ENCODE measurements around the gene PDLIM4.

PDLIM4 gene, protein sequence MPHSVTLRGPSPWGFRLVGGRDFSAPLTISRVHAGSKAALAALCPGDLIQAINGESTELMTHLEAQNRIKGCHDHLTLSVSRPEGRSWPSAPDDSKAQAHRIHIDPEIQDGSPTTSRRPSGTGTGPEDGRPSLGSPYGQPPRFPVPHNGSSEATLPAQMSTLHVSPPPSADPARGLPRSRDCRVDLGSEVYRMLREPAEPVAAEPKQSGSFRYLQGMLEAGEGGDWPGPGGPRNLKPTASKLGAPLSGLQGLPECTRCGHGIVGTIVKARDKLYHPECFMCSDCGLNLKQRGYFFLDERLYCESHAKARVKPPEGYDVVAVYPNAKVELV

DNA sequence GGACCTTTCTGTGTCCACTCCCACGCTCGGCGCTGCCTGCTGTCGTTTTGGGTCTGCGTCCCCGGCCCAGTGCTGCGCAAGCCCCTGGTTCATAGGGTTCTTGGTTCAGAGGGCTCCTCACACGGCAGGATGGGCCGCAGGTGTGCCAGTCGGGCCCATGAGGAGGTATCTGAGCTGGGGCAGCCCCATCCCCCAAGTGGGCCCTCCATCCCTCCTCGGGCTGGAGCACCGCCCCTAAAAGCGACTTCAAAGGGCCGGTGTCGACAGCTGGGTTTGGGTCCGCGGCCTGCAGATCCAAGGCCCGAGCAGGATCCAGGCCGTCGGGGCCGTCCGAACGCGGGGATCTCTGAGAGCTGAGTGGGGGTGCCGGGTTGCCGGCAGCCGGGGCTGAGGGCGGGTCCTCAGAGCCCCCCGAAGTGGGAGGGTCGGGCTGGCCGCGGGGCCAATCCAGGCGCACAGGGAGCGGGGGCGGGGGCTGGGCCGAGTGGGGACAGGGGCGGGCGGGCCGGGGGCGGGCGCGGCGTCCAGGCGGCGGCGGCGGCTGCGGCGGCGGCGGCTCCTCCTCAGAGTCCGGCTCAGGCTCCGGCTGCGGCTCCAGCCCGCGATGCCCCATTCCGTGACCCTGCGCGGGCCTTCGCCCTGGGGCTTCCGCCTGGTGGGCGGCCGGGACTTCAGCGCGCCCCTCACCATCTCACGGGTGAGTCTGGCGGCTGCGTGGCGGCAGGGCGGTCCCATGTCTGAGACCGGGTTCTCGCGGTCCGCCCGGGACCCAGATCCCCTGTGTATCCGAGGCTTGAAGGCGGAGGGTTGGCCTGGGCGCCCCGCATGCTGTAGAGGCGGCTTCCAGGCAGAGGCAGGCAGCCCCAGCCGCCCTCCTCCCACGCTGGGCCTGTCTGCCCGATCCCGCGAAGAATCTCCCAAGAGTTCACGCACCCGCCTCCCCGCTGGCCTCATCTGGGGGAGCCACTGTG, at the start of gene PDLIM4:
PDLIM4 (plus strand) TSS at position 566 of the 971 bp plus-strand sequence; CDS start at position 605, 39 bp downstream.
- ATAC-seq: no peak

DNA sequence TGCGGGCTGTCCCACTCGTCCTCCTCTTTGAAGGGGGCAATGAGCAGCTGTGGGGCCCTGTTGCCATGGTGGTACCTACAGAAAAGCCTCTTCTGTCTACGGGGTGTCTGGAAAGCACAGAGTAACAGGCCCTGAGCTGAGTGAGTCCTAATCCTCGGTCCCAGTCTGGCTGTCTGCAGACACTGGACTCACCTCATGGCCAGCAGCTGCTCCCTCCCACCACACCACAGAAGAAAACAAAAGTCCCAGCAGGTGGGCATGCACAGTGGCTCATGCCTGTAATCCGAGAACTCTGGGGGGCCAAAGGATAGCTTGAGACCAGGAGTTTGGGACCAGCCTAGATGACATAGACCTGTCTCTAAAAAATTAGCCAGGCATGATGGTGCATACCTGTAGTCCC, 49.7 kb upstream of the PDLIM4 start:
- ATAC-seq: no peak

DNA sequence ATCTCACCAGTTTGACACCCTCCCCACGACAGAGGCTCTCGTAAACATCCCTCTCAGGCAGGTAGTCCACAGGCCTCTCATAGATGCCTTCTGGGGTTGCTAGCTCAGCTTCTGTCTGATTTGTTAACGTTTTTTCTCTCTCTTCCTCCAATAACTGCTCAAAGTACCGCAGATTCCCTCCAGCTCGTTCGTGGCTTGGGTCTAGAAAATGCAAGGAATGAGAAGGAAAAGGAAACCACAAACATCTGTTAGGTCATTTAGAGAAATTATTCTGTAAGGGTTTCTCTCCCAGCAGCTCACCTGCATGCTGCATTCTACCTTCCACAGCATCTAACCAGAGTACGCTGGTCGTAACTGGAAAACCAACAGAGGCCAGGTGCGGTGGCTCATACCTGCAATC, 48.4 kb upstream of the PDLIM4 start:
- ATAC-seq: no peak

DNA sequence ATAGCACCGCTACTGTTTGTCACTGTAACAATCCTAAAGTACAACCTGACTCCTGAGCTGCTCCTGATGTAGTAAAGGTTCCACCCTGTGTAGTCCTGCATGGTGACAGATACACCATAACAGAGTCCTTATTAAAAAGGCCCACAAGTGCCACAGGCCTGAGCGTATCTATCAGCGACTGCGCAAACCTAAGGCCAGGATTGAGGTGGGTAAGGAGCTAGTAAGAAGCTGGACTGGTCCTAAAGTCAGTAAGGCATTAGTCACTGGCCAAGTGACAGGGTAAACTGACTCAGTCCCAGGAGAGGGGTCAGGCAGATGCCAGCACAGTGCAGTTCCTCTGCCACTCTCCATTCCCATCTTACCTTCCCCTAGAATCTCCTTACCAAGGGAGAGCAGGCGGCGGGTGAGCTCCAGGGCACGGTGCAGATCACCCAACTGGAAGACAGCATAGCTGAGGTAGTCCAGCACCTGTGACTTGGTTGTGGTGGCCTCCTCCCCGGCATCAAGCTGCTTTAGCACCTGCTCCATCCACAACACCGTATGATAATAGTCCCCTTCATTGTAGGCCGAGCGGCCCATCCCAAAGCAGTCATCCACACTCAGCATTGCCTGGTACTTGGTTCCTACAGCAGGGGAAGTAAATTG, 47.5 kb upstream of the PDLIM4 start:
- ATAC-seq: no peak

DNA sequence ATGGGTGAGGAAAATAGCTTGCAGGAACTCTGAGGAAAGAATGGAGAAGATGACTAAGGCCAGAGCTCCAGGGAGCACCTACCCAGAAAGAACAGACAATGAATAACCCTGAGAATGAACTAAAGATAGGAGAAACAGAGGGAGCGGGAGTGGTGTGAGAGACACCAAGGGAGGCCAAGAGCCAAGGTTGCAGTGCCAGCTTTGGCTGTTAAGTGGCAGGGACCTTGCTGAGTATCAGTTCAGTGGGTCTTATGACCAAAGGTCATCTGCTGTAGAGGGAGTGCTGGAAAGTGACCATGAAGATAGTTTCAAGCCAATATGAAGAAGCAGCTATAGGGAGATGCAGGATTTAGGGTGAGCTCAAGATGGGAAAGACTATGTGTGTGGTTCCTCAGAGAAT, 46.6 kb upstream of the PDLIM4 start:
- ATAC-seq: no peak

DNA sequence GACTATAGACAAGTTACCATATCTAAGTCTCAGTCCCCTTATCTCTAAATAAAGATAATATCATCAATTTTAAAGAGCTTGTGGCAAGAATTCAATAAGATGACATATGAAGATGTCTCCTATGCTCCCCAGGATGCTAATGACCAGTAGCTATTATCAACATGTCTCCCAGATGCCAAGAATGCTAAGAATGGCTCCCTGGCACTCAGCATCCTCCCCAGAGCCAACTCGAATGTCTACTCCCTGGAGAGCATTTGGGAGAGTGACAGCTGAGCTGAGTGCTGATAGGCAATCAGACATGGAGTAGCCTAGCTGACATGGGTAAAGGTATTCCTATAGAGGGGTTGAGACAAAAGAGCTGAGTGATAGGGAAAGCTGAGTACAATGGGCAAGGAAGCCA, 45.7 kb upstream of the PDLIM4 start:
- ATAC-seq: no peak

DNA sequence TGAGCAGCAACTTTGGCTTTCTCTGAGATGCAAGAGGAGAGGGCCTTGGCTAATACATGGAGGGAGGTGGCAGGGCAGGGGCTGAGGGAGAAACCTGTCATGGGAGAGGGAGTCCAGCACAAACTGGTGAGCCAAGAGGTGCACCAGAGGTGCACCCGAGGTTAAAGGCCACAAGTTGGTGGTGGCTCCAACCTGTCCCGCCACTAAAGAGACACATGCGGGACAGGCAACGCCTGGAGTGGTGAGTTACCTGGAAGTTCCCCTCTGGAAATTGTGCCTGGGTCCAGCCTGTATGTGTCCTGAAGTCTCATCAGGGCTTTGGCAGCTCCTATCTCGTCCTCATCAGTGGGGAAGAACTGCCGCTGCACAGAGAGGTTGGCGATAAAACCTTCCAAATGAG, 43.8 kb upstream of the PDLIM4 start:
- no peak for ATAC-seq

DNA sequence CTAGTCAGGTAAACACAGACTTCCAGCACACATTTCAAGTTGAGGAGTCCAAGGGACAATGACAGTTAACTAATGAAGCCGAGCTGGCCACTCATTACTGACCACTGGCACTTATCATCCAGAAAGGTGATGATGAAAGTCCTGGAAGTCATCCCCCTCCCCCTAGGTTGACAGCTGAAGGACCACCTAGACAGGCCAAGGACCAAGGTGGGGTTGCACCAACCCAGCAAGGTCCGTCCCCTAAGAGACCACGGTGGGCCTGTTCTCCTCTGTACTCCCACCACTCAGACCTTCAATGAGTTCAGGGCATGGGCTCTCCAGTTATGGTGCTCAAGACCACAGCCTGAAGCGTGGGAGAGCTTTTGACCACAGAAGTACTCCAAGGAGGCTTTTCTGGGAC, 43.0 kb upstream of the PDLIM4 start:
- ATAC-seq: no peak

DNA sequence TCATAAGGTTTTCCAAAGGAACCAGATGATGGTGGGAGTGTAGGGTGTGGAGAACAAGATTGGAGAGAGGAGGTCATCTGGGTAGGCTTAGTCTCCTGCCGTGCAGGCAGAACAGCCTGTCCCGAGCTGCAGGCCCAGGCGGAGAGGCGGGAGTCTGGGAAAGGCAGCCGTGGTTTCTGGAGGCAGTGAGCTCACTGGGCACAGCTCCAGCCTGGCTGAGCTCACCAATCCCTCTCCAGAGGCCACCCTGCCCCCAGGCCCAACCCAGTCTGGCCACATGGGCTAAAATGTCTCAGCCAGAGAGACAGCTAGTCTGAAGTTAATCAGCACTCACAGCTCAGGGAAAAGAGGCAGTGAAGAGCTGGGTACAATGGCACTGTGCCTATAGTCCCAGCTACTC, 42.2 kb upstream of the PDLIM4 start:
- no peak for ATAC-seq

DNA sequence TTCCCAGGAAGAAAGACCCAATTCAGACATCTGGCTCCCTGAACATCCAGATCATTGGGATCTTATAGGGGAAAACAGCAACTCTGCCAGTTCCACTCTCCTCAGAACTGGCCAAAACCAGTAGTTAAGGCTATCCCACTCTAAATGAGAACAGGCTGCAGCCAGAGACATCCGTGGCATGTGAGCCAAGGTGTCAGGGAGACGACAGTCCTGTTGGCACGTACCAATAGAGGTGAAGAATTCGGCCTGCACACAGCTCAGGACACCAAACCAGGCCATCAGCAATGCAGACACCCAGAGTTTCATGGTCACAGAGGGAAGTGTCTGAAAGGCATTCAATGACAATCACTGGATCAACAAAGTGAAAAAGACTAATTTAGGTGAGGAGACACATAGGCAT, 39.2 kb upstream of the PDLIM4 start:
- no peak for ATAC-seq

DNA sequence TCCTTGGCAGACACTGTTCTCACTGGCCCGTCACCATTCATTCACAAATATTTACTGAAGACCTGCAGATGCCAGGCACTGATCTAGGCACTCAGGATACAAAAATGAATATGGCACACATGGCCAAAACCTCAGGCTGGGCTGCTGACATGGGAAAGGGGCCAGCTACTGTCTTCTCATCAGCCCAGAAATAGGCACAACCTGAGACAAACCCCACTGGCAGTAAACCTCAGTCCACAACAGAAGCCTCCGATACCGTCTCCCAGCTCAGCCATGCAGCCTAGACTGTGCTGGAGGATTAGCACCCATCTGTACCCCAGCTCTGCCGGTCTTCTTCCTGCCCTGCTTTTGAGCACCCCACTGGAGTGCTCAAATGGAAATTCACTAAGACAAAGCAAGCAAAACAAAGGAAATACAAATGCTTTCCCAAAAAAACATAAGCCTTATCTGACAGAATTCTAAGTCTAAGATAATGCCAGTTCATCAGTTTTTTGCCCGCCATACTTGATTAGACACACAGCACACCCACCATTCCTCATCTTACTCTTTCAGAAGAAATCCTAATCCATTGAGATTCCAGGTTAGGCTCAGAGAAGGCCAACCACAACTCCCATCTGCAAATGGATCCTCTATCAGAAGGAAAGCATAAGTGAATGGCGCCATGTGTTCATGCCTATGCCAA, 38.1 kb upstream of the PDLIM4 start:
- ATAC-seq: no peak

DNA sequence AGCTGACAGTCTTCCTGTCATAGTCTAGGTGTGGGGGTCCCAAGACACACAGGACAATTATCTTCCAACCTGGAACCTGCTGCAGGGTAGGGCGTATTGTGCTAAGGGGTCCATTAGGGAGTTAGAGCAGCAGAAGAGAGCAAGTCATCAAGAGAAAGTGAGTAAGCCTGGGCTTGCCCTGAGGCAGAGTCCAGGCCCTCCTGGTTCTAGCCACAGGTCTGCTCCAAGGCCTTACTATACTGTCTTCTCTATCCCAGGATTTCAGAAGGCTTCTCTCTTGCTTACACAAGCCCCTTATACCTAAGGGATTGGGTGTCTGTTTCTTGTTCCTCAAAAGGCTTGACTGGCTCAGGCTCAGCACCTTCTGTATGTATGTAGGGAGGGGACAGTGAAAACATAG, 37.5 kb upstream of the PDLIM4 start:
- ATAC-seq: no peak

DNA sequence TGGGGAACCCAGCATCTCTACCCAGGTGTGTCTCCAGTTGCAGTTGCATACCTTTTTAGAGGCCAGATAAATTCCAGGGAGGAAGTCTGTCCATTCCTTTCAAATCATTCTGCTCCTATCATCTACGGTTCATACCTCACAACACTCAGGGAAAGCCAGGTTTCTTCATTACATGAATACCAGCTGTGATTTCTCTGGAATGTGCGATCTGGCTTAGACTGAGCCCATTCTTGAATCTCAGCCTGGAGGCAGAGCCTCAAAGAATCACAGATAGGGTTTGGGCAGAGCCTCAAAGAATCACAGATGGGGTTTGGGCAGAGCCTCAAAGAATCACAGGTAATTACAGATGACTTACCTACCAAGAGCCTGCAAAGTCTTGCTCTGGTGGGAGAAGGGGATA, 37.0 kb upstream of the PDLIM4 start:
- ATAC-seq: no peak

DNA sequence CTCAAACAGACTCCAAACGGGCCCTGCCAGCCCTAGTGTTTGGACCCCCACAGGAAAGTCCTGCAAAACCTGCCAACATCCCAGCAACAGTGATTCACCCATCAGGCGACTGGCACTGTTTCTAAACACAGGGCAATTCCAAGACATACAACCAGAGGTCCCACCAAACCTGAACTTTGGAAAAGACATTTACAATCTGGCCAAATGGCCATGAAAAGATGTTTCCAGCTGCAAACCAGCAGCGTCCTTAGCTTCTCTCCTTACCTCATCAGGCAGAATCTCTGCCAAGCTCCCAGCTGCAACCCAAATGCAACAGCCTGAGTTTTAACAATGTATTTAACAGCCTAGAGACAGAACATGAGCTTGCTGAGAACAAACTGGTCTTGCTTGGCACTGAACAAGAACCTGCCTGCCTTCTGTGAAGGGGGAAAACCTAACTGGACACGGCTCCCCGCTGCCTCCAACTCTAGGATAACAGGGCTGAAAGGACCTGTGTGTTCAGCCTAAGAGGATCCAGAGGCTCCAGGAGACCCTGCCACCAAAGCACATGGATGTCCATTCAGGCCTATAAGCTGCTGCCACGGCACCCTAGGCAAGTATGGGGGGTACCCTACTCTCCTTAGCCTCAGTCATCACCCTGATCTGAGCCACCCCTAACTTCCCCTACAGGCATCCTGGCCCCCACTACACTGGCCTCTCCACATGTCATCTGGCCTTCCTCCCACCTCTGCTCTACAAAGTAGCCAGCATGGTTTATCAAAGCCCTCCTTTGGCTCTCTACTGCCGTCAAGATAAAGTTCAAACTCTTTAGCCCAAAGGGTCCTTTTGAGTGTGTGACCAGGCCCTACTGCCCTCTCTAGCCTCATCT, 35.5 kb upstream of the PDLIM4 start:
- ATAC-seq: no peak

DNA sequence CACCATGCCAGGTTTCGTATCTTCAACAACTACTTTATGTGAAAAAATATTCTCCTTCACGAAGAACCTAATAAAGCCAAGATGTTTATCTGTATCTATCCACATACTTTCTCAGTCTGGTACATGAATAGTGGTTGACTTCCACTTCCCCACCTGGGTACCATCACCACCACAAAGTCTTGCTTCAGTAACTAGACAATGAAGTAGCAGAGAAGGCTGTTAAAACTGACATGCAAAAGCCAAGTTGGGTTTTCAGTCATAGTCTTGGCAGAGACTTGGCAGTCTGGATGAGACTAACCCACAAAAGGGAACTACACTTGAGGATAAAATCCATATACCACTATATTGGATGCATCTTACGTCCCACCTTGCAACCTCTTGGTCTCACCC, 34.9 kb upstream of the PDLIM4 start:
- no peak for ATAC-seq

DNA sequence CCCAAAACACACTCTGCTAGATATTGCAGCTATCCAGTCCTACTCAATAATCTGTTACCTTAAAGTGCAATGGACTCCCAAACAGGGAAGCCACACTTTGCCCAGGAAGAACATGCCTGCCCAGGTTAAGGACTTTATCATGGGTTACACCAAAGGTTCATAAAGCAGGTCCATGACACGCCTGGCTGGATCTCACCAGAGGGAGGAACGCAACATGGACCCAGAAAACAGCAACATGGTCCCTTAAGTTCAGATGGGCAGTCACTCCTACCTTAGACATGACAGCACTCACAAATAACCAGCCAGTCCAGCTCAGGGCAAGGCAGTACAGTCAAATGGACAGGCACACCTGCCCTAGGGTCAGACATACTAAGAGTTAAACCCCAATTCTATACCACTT, 33.6 kb upstream of the PDLIM4 start:
- no peak for ATAC-seq

DNA sequence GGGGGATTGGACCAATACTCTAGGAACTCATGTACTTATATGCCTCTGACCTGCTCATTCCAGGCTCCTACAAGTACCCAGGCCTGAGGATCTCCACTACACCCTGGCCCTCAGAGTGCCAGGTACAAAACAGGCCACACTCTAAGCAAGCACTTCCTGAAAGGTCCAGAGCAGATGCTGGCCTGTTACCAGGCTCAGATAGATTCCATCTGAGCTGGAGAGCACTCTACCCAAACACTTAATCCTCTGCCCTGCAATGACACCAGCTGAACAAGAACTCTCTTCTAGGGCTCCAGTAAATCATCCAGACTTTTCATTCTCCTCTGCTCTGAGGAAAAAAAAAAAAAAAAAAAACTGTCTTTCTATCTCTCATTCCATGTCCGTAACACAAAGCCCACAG, 32.8 kb upstream of the PDLIM4 start:
- ATAC-seq: no peak

DNA sequence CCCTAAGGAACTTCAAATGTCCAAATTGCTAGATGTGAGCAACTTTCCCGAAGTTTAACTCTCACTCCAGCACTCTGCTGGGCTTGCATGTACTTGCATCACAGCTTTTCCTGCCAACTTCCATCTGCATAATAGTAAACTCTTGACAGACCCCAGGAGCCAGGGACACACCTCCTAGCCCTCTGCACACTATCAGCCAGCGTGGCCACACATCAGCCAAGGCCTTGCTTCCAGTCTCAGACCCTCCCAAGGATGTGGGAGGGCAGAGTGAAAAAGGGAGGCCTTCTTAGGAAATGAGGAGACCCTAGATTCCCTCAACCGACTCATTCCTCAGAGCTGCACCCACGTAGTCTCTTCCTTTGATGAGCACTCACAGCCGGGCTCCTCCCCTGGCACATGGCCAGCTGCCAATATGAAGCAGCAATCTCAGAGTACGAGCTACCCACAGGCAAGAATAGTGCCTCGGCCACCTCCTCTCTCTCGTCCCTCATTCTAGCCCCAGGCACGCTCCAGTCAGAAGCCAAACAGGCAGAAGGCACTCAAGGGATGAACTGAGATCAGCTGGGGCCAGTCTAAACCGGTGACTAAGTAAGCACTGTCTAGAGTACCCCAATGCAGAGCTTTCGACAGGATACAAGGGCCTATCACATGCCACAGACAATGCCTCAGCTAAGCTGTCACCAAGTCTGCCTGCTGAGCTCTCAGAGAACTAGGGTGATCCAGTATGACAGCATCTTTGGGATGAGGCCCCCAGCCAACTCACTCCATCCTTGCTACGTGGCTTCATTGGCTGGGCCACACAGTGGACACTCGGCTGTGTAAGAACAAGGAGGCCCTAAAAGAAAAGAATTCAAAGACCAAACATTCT, 32.1 kb upstream of the PDLIM4 start:
- ATAC-seq: no peak

DNA sequence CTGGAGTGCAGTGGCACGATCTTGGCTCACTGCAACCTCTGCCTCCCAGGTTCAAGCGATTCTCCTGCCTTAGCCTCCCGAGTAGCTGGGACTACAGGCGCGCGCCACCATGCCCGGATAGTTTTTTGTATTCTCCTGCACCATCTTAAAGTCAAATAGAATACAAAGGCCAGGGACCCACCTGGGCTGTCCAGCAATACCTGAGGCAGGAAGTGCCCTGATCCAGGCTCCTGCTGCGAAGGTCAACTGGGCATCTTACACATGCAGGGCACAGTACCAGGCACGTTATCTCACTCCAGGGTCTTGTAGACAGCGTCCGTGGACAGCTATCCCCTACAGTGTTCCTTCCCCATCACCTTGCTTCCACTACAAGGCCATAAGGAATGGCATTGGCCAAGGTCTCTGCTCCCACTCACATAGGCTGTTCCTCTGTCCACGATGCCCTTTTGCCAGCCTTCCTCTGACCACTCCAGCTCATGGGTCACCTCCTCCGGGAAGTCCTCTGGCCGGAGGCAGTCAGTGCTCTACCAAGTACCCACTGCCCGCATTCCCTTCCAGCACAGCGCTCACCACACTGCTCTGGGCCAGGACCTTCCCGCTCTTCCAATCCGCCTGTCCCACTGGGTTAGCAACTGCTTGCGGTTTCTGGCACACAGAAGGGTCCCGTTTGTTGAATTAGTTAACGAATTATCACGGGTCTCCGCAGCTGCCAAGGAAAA, 30.8 kb upstream of the PDLIM4 start:
- no peak for ATAC-seq

DNA sequence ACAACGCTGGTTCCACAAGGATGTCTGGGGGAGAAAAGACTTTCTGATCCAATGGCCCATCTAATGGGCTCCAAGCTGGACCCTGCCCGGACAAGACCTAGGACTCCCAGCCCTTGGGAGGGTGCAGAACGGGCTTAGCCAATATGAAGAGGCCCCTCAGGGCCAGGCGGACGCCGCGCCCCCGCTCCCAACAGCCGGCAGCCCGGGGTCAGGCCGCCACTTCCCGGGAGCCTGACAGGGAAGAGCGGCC, 30.3 kb upstream of the PDLIM4 start:
- no peak for ATAC-seq
